SU-DHL-6 (cell line): Measurements from ENCODE around the gene BICC1.

Experiments
- H2AFZ ChIP-seq: fragments of 200-600 bp; sonication (generic); 2 replicates; pipeline ENCODE4 v1.6.1; 2014; ENCODE audit warnings: low read depth, mild to moderate bottlenecking, moderate library complexity, mixed read lengths, antibody characterized with exemption, low read length; ENCODE audit not compliant: severe bottlenecking
- H3F3A ChIP-seq: fragments of 200-600 bp; shearing (Covaris generic); 2 replicates; pipeline ENCODE4 v1.6.0; 2016; ENCODE audit warnings: antibody characterized with exemption, mild to moderate bottlenecking; ENCODE audit not compliant: insufficient read depth
- H3K27ac ChIP-seq: fragments of 200-600 bp; sonication (generic); 2 replicates; pipeline ENCODE4 v1.5.1; 2016; ENCODE audit warnings: low read depth, mild to moderate bottlenecking, low read length, moderate library complexity, mixed read lengths
- H3K27me3 ChIP-seq: fragments of 200-600 bp; sonication (generic), shearing (Covaris generic); 2 replicates; pipeline ENCODE4 v1.6.0; 2014; ENCODE audit warnings: mild to moderate bottlenecking, low read length
- H3K36me3 ChIP-seq: fragments of 200-600 bp; sonication (generic); 2 replicates; pipeline ENCODE4 v1.6.1; 2014; ENCODE audit warnings: mild to moderate bottlenecking, low read length, mixed read lengths
- H3K4me2 ChIP-seq: fragments of 300-600, 200-600 bp; shearing (Covaris generic), sonication (generic); 2 replicates; pipeline ENCODE4 v1.6.0; 2014; ENCODE audit warnings: low read length, low read depth, mild to moderate bottlenecking; ENCODE audit not compliant: poor library complexity, severe bottlenecking
- H3K4me3 ChIP-seq: fragments of 200-600 bp; sonication (generic); 2 replicates; pipeline ENCODE4 v1.5.1; 2014; ENCODE audit warnings: antibody characterized with exemption, low read length, mild to moderate bottlenecking, mixed read lengths; ENCODE audit not compliant: insufficient read depth, poor library complexity, severe bottlenecking
- H3K79me2 ChIP-seq: fragments of 200-600 bp; sonication (generic); 2 replicates; pipeline ENCODE4 v1.6.1; 2014; ENCODE audit warnings: mild to moderate bottlenecking, low read length, moderate library complexity; ENCODE audit not compliant: insufficient read depth
- H3K9ac ChIP-seq: fragments of 200-600 bp; sonication (generic); 2 replicates; pipeline ENCODE4 v1.7.0; 2014; ENCODE audit warnings: mild to moderate bottlenecking, low read length
- H3K9me2 ChIP-seq: fragments of 200-600 bp; sonication (generic); replicated peaks from 2 replicates; pipeline ENCODE4 v1.6.1; 2014; ENCODE audit warnings: low read length; ENCODE audit not compliant: insufficient read depth
- H3K9me3 ChIP-seq: fragments of 200-600 bp; sonication (generic); 2 replicates; pipeline ENCODE4 v1.6.1; 2014; ENCODE audit warnings: low read length, mixed read lengths; ENCODE audit not compliant: insufficient read depth
- H4K20me1 ChIP-seq: fragments of 200-600 bp; sonication (generic); 2 replicates; pipeline ENCODE4 v1.6.1; 2014; ENCODE audit warnings: low read depth, mild to moderate bottlenecking, antibody characterized with exemption, low read length, moderate library complexity, mixed read lengths
- EZH2phosphoT487 ChIP-seq: fragments of 200-600 bp; sonication (generic), shearing (Covaris generic); conservative IDR thresholded peaks from 2 replicates; pipeline ENCODE4 v1.6.1; 2018; ENCODE audit warnings: mild to moderate bottlenecking, antibody characterized with exemption, low read length, moderate library complexity, mixed read lengths
- TF ChIP-seq, protein P1 (sequence below): fragments of 200-600 bp; sonication (generic); IDR thresholded peaks from one replicate; pipeline ENCODE4 v1.5.1; 2017; ENCODE audit warnings: antibody characterized with exemption, mild to moderate bottlenecking, low read length, moderate library complexity; ENCODE audit not compliant: insufficient read depth, poor library complexity, severe bottlenecking

BICC1 gene

DNA sequence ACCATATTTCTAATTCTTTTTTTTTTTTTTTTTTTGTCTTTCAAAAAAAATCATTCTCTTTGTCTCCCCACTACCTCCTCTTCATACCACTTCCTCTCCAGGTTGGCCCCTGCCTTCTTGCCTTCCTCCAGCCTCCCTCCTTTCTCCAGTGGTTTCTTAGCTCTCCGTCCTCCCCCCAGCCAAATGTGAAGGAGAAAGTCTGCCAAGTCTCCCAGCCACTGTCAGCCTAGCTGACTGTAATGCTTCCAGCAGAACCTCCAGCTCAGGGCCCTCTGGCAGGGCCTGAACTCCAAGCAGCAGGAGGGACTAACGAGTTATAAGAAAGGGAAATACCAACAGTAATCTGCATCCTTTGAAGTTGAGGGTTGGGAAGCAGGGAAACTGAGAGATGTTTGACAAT lies 35.5 kb upstream of the BICC1 start:
- H3K4me3 ChIP-seq: no peak overlapping the region
- no peak overlapping the region for H3K27ac ChIP-seq
- H4K20me1 ChIP-seq: no peaks in the 10 kb centered on the region
- H3K79me2 ChIP-seq: no peaks in the 10 kb centered on the region
- TF ChIP-seq, protein P1, sequence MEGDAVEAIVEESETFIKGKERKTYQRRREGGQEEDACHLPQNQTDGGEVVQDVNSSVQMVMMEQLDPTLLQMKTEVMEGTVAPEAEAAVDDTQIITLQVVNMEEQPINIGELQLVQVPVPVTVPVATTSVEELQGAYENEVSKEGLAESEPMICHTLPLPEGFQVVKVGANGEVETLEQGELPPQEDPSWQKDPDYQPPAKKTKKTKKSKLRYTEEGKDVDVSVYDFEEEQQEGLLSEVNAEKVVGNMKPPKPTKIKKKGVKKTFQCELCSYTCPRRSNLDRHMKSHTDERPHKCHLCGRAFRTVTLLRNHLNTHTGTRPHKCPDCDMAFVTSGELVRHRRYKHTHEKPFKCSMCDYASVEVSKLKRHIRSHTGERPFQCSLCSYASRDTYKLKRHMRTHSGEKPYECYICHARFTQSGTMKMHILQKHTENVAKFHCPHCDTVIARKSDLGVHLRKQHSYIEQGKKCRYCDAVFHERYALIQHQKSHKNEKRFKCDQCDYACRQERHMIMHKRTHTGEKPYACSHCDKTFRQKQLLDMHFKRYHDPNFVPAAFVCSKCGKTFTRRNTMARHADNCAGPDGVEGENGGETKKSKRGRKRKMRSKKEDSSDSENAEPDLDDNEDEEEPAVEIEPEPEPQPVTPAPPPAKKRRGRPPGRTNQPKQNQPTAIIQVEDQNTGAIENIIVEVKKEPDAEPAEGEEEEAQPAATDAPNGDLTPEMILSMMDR: no peak
- TF ChIP-seq EZH2phosphoT487: no peak
- H2AFZ ChIP-seq: no peak overlapping the region
- no peaks in the 10 kb centered on the region for H3K9me3 ChIP-seq
- no peaks in the 10 kb centered on the region for H3K36me3 ChIP-seq
- no peaks in the 10 kb centered on the region for H3F3A ChIP-seq
- H3K9ac ChIP-seq: no peak overlapping the region
- H3K27me3 ChIP-seq: no peaks in the 10 kb centered on the region
- H3K9me2 ChIP-seq: no peaks in the 10 kb centered on the region
- no peak overlapping the region for H3K4me2 ChIP-seq

DNA sequence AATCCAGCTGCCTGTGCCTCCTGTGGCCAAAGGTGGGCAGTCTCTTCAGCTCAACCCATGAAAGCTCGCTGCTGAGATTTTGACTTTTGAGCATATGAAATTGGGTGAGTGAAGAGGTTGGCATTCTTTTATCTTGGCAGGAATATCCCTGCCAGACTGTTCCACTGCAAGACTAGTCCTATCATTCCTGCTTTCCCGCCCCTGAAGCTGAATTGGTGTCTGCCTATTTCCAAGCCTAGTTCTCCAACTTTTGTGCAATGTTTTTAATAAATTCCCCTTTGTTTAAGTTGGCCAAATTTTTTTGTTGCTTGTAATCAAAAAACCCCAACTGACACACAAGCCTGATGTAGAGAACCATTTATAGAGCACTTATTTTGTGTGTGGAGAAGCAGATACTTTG lies 34.8 kb upstream of the BICC1 start:
- H3K9me2 ChIP-seq: no peaks in the 10 kb centered on the region
- no peaks in the 10 kb centered on the region for H3K79me2 ChIP-seq
- H2AFZ ChIP-seq: no peak overlapping the region
- no peaks in the 10 kb centered on the region for H3K36me3 ChIP-seq
- no peaks in the 10 kb centered on the region for H4K20me1 ChIP-seq
- no peak overlapping the region for H3K4me3 ChIP-seq
- TF ChIP-seq EZH2phosphoT487: no peak
- TF ChIP-seq, protein P1: no peak
- no peaks in the 10 kb centered on the region for H3K9me3 ChIP-seq
- no peaks in the 10 kb centered on the region for H3F3A ChIP-seq
- no peaks in the 10 kb centered on the region for H3K27me3 ChIP-seq
- H3K9ac ChIP-seq: no peak overlapping the region
- H3K4me2 ChIP-seq: no peak overlapping the region
- no peak overlapping the region for H3K27ac ChIP-seq

- no peaks in the 10 kb centered on the region for H3F3A ChIP-seq
- no peak overlapping the region for H2AFZ ChIP-seq
- H3K9me2 ChIP-seq: no peaks in the 10 kb centered on the region
- no peak overlapping the region for H3K4me3 ChIP-seq
- no peaks in the 10 kb centered on the region for H4K20me1 ChIP-seq
- no peaks in the 10 kb centered on the region for H3K79me2 ChIP-seq
- no peak for TF ChIP-seq EZH2phosphoT487
- TF ChIP-seq, protein P1: no peak
- H3K27me3 ChIP-seq: no peaks in the 10 kb centered on the region
- H3K9ac ChIP-seq: no peak overlapping the region
- H3K27ac ChIP-seq: no peak overlapping the region
- H3K36me3 ChIP-seq: no peaks in the 10 kb centered on the region
- H3K4me2 ChIP-seq: no peak overlapping the region
- no peaks in the 10 kb centered on the region for H3K9me3 ChIP-seq
These were observed 33.6 kb upstream of the BICC1 start for GRCh38 chr10:58479045-58479444.

- Histone ChIP-seq H3K9ac (no peak overlapping the region), H3K4me3 (no peak overlapping the region), H4K20me1 (no peaks in the 10 kb centered on the region), H3K79me2 (no peaks in the 10 kb centered on the region), H2AFZ (no peak overlapping the region), H3K27me3 (no peaks in the 10 kb centered on the region), H3K27ac (no peak overlapping the region), H3K4me2 (no peak overlapping the region), H3K9me2 (no peaks in the 10 kb centered on the region), H3F3A (no peaks in the 10 kb centered on the region), H3K9me3 (no peaks in the 10 kb centered on the region), H3K36me3 (no peaks in the 10 kb centered on the region)
- TF ChIP-seq EZH2phosphoT487: no peak
- TF ChIP-seq, protein P1: no peak
These were observed 32.4 kb upstream of the BICC1 start for GRCh38 chr10:58480321-58480720.
